Lower lobe of right lung (tissue), 2 donors: ENCODE measurements around the gene NECAB3. TPM values are rescaled to one million over a fixed set of nuclear protein-coding genes. Genes with fewer than 3 reads are reported as not detected.

Source experiments
- ATAC-seq, 2 donors: fragments of 200-7000 bp; cut with Tn5 transposase; one replicate each; pipeline ENCODE4 v1.9.1; 2020 to 2022; ENCODE audit warnings: mild to moderate bottlenecking in 2 of 2, moderate library complexity in 2 of 2
- DNase-seq: peaks from one replicate; pipeline ENCODE4 v3.0.0-alpha.2; 2020
- H3K27ac ChIP-seq: fragments of 200-600 bp; one replicate; pipeline ENCODE4 v1.8.0; 2022
- H3K27me3 ChIP-seq: fragments of 200-600 bp; one replicate; pipeline ENCODE4 v1.8.0; 2022; ENCODE audit warnings: low read depth
- H3K36me3 ChIP-seq: fragments of 200-600 bp; one replicate; pipeline ENCODE4 v1.8.0; 2022; ENCODE audit warnings: mild to moderate bottlenecking
- H3K4me1 ChIP-seq: fragments of 200-600 bp; one replicate; pipeline ENCODE4 v1.8.0; 2022
- H3K4me3 ChIP-seq: fragments of 200-600 bp; one replicate; pipeline ENCODE4 v1.8.0; 2022; ENCODE audit warnings: mild to moderate bottlenecking
- H3K9me3 ChIP-seq: fragments of 200-600 bp; one replicate; pipeline ENCODE4 v1.8.0; 2022
- intact Hi-C: fragments of 100-400 bp; cut with DNase I; formaldehyde crosslinking; loops from one replicate; pipeline ENCODE4 v1.11.0; 2022
- total RNA-seq: library from RNA; stranded (reverse); fragmentation: NEBNext Ultra II Directional; extraction: Animal tissue kit (Norgen Biotek cat#: 25700); gene quantifications from one replicate; pipeline ENCODE4 v1.2.1, GENCODE V29; 2021
- TF ChIP-seq, protein P1 (sequence below): fragments of 200-600 bp; IDR thresholded peaks from one replicate; pipeline ENCODE4 v1.8.0; 2022; ENCODE audit warnings: antibody characterized with exemption, mild to moderate bottlenecking
- donor health status: DM: no; HTN: yes; CAD: no; lungs with severe emphysema.

Gene NECAB3
- total RNA-seq, 1 donor from 2014 or later, result 60.3 TPM

- ATAC-seq (no peak), DNase-seq (no peak)
- no peak overlapping the region for H3K27ac ChIP-seq
- no peaks in the 10 kb centered on the region for H3K36me3 ChIP-seq
- H3K9me3 ChIP-seq, result no peaks in the 10 kb centered on the region
- TF ChIP-seq, protein P1, sequence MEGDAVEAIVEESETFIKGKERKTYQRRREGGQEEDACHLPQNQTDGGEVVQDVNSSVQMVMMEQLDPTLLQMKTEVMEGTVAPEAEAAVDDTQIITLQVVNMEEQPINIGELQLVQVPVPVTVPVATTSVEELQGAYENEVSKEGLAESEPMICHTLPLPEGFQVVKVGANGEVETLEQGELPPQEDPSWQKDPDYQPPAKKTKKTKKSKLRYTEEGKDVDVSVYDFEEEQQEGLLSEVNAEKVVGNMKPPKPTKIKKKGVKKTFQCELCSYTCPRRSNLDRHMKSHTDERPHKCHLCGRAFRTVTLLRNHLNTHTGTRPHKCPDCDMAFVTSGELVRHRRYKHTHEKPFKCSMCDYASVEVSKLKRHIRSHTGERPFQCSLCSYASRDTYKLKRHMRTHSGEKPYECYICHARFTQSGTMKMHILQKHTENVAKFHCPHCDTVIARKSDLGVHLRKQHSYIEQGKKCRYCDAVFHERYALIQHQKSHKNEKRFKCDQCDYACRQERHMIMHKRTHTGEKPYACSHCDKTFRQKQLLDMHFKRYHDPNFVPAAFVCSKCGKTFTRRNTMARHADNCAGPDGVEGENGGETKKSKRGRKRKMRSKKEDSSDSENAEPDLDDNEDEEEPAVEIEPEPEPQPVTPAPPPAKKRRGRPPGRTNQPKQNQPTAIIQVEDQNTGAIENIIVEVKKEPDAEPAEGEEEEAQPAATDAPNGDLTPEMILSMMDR, result no peak
- H3K27me3 ChIP-seq, result no peaks in the 10 kb centered on the region
- H3K4me3 ChIP-seq, result no peak overlapping the region
- intact Hi-C loops, result no loop called here
- H3K4me1 ChIP-seq, result peaks cover 39% of the 10 kb centered on the region
Measured at GRCh38 chr20:33687993-33688937, 14.0 kb upstream of the NECAB3 start.

DNA sequence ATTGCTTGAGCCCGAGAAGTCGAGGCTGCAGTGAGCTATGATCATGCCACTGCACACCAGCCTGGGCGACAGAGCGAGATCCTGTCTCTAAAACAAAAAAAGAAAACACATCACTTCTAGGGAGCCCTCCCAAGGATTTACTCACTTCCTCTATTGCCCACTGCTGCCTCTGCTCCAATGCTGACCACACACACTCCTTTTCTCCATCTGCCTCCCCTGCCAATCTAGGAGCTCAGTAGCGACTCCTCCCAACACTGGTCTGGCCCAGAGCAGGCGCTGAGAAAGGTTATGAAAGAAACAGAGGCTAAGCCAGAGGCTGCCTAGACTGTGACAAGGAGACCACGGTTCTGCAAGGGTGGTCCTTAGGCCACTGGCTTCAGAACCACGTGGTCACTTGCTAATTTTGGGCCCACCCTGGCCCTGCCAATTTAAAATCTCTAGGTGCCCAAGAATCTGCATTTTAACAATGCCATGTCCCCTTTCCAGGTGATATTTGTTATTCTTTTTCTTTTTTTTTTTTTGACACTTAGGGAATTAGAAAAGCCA is 13.2 kb upstream of the NECAB3 start:
- ATAC-seq (no peak), DNase-seq (no peak)
- H3K9me3 ChIP-seq, result no peaks in the 10 kb centered on the region
- TF ChIP-seq, protein P1, result no peak
- H3K27me3 ChIP-seq, result no peaks in the 10 kb centered on the region
- H3K4me3 ChIP-seq, result no peak overlapping the region
- H3K27ac ChIP-seq, result peak overlapping the region; percentile 38
- intact Hi-C loops, result no loop called here
- H3K4me1 ChIP-seq, result peaks cover 37% of the 10 kb centered on the region
- H3K36me3 ChIP-seq, result no peaks in the 10 kb centered on the region

GRCh38 chr20:33686984-33687366 is 12.7 kb upstream of the NECAB3 start:
- Histone ChIP-seq H3K4me1 (peaks cover 37% of the 10 kb centered on the region), H3K36me3 (no peaks in the 10 kb centered on the region), H3K4me3 (peak overlapping the region; percentile 51), H3K27me3 (no peaks in the 10 kb centered on the region), H3K9me3 (no peaks in the 10 kb centered on the region), H3K27ac (peak overlapping the region; percentile 38)
- ATAC-seq (no peak), DNase-seq (no peak)
- TF ChIP-seq, protein P1, result no peak
- intact Hi-C loops, result no loop called here

- H3K4me1 ChIP-seq, result peaks cover 37% of the 10 kb centered on the region
- DNase-seq (peak; percentile 97), ATAC-seq (peak; percentile 98 to 99)
- H3K4me3 ChIP-seq, result peak within 1 kb of the TSS; percentile 51
- no peaks in the 10 kb centered on the region for H3K36me3 ChIP-seq
- intact Hi-C loops, result no loop called here
- H3K27ac ChIP-seq, result peak within 1 kb of the TSS; percentile 38
- H3K27me3 ChIP-seq, result no peaks in the 10 kb centered on the region
- TF ChIP-seq, protein P1, result peak; percentile 42
- no peaks in the 10 kb centered on the region for H3K9me3 ChIP-seq
Measured at GRCh38 chr20:33686100-33686983, 12.1 kb upstream of the NECAB3 start, which contains the start of gene E2F1. E2F1 (minus strand) TSS chr20:33686385; CDS start chr20:33686264, 121 bp downstream.
